Activated T-helper 1 cell treated with Interleukin-2 at 50 U/mL for 16 hours (primary cell): ENCODE data around the gene TAAR9.
A peak's percentile ranks its signal among the peaks of the same experiment; 100 is the strongest.

ENCODE experiments used
- DNase-seq: peaks from one replicate; pipeline ENCODE4 v3.0.0-alpha.2; 2020; ENCODE audit warnings: low read depth

The TAAR9 gene, protein sequence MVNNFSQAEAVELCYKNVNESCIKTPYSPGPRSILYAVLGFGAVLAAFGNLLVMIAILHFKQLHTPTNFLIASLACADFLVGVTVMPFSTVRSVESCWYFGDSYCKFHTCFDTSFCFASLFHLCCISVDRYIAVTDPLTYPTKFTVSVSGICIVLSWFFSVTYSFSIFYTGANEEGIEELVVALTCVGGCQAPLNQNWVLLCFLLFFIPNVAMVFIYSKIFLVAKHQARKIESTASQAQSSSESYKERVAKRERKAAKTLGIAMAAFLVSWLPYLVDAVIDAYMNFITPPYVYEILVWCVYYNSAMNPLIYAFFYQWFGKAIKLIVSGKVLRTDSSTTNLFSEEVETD

GRCh38 chr6:132537977-132538376 lies at the start of gene TAAR9:
TSS of gene TAAR9 (plus strand) at chr6:132538277. CDS start at chr6:132538290, 13 bp downstream.
- DNase-seq = no peak

- DNase-seq = no peak
These were observed 48.7 kb upstream of the TAAR9 start for GRCh38 chr6:132489376-132489775.

DNA sequence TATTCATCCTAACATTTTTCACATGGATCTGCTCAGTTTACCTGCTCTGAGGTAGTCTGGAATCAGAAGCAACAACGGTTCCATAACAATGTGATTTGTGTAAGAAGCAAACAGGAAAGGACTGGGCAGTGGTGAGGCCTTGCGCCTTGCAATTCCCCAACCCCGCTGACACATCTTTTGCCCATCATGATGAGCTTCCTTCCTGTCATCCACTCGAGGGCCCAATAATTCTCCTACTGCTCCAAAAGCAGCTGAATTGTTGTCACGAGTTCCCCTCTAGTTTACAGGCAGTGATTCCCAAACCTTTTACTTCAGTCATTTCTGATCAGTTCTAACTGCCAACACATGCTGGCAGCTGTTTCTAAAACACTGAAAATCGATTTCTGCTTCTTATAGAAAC lies 48.1 kb upstream of the TAAR9 start:
- no peak for DNase-seq

GRCh38 chr6:132490478-132491204 lies 47.4 kb upstream of the TAAR9 start:
- no peak for DNase-seq

- DNase-seq = no peak
These were observed 46.8 kb upstream of the TAAR9 start for GRCh38 chr6:132491303-132491702.

DNA sequence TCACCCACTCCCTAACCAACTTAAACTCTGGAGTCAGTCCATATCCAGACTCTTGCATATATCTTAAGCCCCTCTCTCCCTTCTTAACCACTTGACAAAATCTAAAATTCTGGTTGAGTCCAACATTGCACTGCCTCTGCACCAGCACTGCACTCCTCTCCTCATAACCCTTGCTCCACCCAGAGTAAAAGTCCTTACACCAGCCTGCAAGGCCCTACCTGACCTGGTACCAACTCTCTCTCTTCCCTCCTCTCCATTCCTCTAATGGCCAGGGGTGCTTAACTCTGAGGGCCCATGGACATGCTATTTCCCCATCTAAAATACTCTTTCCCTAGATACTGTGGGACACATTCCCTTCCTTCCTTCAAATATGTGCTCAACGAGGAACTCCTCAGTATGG lies 46.2 kb upstream of the TAAR9 start:
- DNase-seq = no peak

- DNase-seq = no peak
These were observed 43.1 kb upstream of the TAAR9 start for GRCh38 chr6:132494954-132495353.

GRCh38 chr6:132495604-132496079 lies 42.4 kb upstream of the TAAR9 start:
- DNase-seq = no peak

DNA sequence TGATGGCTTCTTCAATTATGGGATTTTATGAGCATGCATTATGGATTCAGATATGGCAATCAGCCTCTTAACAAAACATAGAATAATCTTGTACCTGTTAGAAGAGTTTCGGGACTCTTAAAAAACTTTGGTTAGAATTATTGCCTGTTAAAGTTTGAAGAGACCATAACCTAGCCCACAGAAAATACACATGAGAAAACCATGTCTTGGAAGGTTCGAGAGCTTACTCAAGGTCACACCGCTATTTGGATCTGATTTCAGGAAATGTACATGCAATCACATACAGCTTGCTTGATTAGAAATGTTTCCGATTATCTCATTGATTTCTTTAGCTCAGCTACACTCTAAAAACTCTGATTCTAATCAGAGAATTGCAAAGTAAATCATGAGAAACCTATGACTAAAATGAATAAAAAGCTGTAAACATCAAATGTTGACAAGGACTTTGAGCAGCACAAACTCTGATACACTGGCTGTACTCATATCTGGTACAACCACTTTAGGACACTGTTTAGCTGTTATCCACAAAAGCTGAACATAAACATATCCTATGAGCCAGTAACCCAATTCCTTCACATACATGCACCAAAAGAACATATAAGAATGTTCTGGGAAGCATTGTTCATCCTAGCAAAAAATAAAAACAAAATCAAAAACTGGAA lies 41.4 kb upstream of the TAAR9 start:
- no peak for DNase-seq

DNA sequence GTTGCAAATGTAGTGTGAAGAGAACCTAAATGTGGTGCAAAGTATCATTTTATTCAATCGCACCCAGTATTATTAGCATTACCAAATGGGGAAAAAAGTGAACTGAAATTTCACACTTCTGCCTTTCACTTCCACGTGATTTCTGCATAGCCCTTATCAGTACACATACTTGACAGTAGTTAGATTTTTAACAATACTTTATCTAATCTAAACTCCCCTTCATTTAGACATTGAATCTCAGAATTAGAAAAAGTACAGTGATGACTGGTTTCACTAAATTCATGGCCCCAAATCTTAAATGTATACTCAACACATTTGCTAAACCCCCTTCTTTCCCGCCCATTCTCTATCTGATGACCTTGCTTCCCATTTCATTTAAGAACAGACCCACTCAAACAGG lies 39.4 kb upstream of the TAAR9 start:
- no peak for DNase-seq

- DNase-seq = no peak
These were observed 38.3 kb upstream of the TAAR9 start for GRCh38 chr6:132499757-132500156.

DNA sequence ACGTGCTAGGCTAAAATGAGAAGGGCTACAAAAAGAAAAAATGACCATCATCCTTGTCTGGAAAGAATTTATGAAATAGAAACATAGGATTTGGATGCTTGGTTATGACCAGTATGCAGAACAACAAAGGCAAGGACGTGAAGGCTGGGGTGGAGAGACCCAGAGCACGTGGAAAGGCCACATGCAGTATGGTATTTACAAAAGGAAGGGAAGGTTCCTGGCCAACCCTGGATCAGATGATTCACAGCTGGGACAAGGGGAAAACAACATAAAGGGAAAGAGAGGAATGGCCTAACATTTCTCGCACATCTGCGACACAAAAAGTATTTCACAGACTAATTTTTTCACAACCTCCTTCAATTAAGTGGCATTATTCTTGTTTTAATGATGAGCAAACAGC lies 33.3 kb upstream of the TAAR9 start:
- no peak for DNase-seq

DNA sequence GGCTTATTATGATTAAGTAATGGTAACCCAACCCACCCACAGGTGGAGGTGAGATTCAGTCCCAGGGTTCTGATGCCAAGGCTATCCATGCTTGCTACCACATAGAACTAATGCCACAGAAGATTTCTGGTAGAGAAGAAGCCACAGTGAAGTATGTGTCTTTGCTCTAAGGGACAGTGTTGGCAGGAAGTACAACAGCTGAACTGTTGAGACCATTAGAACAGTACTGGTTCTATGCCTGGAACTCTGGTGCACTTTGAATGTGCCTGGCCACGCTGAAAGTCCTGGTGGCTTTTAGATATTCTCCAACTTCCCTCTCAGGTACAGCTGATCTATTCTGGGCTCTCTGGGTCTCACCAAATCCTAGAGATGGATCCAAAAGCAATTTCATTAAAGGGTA lies 32.9 kb upstream of the TAAR9 start:
- no peak for DNase-seq

GRCh38 chr6:132506461-132506860 lies 31.6 kb upstream of the TAAR9 start:
- DNase-seq = no peak

DNA sequence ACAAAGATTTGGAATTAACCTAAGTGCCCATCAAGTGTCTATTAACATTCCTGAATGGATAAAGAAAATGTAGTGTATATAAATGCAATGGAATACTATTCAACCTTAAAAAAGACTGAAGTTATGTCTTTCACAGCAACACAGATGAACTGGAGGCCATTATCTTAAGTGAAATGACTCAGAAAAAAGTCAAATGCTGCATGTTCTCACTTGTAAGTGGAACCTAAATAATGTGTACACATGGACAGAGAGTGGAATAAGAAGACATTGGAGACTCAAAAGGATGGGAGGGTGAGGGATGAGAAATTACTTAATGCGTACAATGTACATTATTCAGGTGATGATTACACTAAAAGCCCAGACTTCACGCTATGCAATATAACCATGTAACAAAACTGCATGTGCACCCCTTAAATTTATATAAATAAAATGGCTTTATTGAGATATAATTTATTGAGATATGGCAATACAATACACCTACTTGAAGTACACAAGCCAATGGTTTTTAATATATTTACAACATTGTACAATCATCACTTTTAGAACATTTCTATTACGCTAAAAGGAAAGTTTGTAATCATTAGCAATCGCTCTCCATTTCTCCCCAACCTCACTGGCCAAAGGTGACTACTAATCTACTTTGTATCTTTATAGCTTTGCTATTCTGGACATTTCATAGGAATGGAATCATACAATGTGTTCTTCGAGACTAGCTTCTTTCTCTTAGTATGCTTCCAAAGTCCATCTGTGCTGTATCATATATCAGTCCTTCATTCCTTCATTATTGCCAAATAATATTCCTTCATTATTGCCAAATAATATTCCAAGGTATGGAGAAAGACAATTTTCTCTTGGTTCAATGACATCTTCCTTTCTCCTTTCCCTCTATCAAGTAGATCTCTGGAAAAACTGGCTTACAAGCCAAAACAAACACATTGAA lies 30.9 kb upstream of the TAAR9 start:
- no peak for DNase-seq

DNA sequence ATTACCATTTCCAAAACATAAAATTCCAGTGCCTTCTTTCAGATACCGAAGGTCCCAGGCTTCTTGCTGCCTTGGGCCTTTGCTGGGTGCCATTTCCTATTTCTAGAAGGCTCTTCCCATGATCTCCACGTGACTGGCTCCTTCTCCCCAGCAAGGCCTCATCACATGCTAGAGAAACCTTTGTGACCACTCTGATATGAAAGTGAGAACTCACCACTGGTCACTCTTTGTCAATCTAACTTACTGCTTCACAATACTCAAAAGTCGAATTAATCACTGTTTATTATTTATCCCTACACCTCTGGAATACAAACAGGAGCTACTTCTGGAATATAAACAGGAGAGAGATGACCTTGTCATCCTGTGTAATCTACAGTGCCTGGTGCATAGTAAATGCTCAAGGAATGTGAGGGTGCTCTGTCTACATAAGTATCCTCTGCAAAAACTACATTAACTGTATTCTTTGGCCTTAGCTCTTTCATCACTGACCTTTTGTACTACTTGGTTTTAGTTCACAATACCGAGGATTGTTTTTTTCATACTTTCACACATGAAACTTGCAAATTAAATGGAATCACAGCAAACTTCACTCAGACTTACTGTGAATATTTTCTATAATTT lies 26.8 kb upstream of the TAAR9 start:
- no peak for DNase-seq

GRCh38 chr6:132511831-132512220 lies 26.3 kb upstream of the TAAR9 start:
- DNase-seq = no peak

DNA sequence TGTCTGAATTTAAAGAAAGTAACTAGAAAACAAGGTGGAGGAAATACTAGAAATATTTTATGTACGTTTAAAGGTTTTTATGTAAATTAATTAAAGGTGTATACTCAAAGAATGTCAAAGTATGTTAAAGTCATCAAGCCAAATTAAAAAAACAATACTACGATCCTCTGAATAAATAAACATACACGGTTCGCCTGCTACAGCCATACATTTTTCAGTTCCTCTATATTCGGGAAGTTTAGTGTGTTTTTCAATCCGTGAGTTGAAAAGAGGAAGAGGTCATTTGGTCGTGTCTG lies 25.8 kb upstream of the TAAR9 start:
- DNase-seq = no peak

GRCh38 chr6:132512638-132513632 lies 25.1 kb upstream of the TAAR9 start, which contains the start of gene STX7:
TSS of gene STX7 (minus strand) at chr6:132513116. CDS start at chr6:132503530, 9,586 bp downstream.
- peak; percentile 76 for DNase-seq
